IPS-18a (cell line): ENCODE data around the gene RGS5.

Source experiments
- H3K27ac ChIP-seq: one replicate; pipeline ENCODE4 v1.5.1; 2013; ENCODE audit warnings: low read length
- H3K27me3 ChIP-seq: one replicate; pipeline ENCODE4 v1.6.1; 2013; ENCODE audit warnings: mild to moderate bottlenecking, low read length; ENCODE audit not compliant: control insufficient read depth, insufficient read depth
- H3K36me3 ChIP-seq: one replicate; pipeline ENCODE4 v1.6.1; 2013; ENCODE audit warnings: low read depth, low read length; ENCODE audit not compliant: control insufficient read depth
- H3K4me1 ChIP-seq: one replicate; pipeline ENCODE4 v1.6.1; 2013; ENCODE audit warnings: low read depth, low read length; ENCODE audit not compliant: control insufficient read depth
- H3K4me3 ChIP-seq: one replicate; pipeline ENCODE4 v1.5.1; 2013; ENCODE audit warnings: low read length
- H3K9ac ChIP-seq: one replicate; pipeline ENCODE4 v1.6.1; 2013; ENCODE audit warnings: mild to moderate bottlenecking, low read length, moderate library complexity
- H3K9me3 ChIP-seq: one replicate; pipeline ENCODE4 v1.6.1; 2013; ENCODE audit warnings: low read depth, low read length; ENCODE audit not compliant: control insufficient read depth

Gene RGS5

DNA sequence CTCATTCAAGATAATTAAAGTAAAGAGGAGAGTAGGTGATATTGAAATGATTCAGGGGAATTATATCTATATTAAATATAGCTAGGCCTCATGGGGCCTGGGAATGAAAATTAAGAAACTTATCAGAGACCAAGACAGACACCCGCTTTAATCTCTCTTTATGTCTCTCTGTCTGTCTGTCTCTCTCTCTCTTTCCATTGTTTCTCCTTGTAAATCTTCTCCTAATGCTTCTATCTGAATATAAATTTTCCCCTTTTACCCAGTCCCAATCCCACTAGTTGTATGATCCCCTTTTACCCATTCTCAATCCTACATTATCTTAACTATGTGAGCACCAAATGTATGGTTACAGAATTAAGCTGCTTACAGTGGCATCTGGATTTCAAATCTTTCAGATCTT, 61.2 kb downstream of the RGS5 start:
- H3K9ac ChIP-seq = no peak overlapping the region
- H3K4me3 ChIP-seq = no peak overlapping the region
- H3K27me3 ChIP-seq = no peaks in the 10 kb centered on the region
- no peaks in the 10 kb centered on the region for H3K4me1 ChIP-seq
- H3K27ac ChIP-seq = no peak overlapping the region
- no peaks in the 10 kb centered on the region for H3K9me3 ChIP-seq
- H3K36me3 ChIP-seq = no peaks in the 10 kb centered on the region

DNA sequence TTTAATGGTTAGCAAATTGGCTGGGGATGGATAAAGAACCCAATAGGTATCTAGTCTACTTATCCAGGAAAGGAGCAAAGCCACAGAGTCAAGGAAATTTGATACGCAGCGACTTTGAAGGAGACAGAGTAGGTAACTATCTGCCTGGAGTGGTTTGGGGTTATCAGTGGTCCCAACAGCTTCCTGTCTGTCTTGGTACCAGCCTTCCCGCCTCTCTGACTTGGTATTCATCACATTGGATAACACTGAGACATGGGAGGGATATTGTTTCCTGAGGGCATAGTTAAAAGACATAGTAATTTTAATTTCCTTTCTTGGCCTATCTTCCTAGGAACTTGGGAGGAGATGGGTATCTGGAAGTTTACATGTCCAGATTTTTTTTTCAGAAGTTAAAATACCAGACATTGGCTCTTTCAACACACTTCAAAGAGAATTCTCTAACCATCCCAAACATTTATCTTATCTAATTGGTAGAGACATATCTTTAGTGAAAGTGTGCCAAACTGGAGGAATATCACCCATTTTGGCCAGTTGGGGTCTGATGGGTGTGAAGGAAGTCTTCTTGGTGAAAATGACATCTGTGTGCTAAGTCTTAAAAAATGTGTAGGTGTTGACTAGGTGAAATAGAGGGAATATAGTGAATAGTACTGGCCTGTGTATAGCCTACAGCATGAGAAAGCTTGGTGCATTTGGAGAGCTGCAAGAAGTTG, 65.0 kb downstream of the RGS5 start:
- H3K4me3 ChIP-seq = no peak overlapping the region
- no peaks in the 10 kb centered on the region for H3K27me3 ChIP-seq
- H3K36me3 ChIP-seq = no peaks in the 10 kb centered on the region
- H3K27ac ChIP-seq = no peak overlapping the region
- H3K9me3 ChIP-seq = no peaks in the 10 kb centered on the region
- H3K4me1 ChIP-seq = no peaks in the 10 kb centered on the region
- H3K9ac ChIP-seq = no peak overlapping the region

DNA sequence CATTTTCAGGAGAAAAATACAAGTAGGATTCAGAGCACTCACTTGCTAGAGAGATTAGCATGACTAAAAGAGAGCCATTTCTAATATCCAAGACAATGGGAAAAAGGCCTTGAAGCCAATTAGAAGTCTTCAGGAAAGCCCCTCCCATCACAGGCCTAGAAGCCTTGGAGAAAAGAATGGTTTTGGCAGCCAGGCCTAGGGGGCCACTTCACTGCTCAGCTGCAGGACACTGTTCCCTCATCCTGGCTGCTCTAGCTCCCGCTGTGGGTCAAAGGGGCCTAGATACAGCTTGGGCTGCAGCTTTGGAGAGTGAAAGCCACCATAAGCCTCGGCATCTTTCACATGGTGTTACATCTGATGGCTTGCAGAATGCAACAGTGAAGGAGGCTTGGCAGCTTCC, 70.7 kb downstream of the RGS5 start:
- H3K27me3 ChIP-seq = no peaks in the 10 kb centered on the region
- H3K4me3 ChIP-seq = no peak overlapping the region
- H3K27ac ChIP-seq = no peak overlapping the region
- H3K4me1 ChIP-seq = no peaks in the 10 kb centered on the region
- H3K9me3 ChIP-seq = no peaks in the 10 kb centered on the region
- no peaks in the 10 kb centered on the region for H3K36me3 ChIP-seq
- no peak overlapping the region for H3K9ac ChIP-seq

DNA sequence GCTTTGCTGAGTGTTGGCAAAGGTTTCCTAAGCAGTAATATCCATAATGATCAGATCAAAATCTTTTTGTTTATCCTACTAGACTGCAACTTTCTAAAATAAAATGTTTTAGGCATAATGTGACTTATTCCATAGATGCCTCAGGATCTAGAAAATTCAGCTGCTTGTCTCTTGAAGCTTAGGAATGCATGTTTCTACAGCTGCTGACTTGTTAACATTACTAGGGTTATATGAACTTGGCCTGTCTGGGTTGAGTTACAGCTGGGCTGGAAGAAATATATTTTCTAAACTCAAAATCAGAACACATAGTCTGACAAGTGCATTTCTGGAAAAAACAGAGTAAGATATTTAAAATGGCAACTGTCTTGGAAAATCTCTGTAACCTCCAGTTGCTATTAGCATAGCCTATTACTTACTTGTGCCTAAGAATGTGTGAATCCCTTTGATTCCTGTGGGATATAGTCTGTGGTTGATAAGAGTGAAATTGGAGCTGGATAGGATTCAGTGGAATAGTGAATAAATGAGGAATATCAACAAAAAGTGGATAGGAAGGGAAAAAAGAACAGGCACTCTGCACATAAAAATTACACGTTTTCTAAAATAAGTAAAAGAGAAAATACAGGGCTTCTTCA, 72.4 kb downstream of the RGS5 start:
- Histone ChIP-seq H3K9ac (no peak overlapping the region), H3K27ac (no peak overlapping the region), H3K4me1 (no peaks in the 10 kb centered on the region), H3K36me3 (no peaks in the 10 kb centered on the region), H3K9me3 (no peaks in the 10 kb centered on the region), H3K4me3 (no peak overlapping the region), H3K27me3 (no peaks in the 10 kb centered on the region)

DNA sequence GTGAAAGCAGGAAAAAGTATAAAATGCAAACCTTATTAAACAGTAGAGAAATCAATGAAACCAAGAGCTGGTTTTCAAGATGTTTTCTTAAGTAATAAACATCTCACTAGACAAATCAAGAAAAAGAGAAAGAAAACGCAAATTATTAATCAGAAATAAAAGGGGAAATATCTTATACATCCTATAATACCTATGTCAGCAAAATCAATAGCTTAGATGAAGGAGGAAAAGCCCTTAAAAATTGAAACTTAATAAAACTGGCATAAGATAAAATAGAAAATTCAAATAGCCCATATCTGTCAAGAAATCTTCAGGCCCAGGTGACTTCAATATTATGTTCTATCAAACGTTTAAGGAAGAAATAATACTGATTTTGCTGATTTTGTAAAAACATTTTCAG, 74.4 kb downstream of the RGS5 start:
- no peaks in the 10 kb centered on the region for H3K27me3 ChIP-seq
- H3K4me3 ChIP-seq = no peak overlapping the region
- no peaks in the 10 kb centered on the region for H3K9me3 ChIP-seq
- H3K27ac ChIP-seq = no peak overlapping the region
- no peaks in the 10 kb centered on the region for H3K4me1 ChIP-seq
- no peaks in the 10 kb centered on the region for H3K36me3 ChIP-seq
- no peak overlapping the region for H3K9ac ChIP-seq

DNA sequence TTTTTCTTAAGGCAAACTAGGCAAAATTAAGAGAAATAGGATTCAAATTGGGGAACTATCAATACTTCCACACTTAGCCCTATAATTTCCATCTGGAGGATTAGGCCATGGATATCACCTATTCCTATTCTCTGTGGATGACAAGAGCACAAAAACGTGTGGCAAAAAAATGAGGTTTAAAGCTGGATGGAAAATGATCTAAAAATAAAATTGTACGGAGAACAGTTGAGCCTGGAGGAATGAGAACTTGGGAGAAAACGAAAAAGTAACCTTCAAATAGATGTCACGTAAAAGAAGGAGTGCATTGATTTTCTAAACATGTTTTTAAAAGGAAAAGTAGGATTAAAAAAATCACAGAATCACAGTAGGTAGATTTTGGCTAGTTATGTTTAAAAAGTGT, 77.9 kb downstream of the RGS5 start:
- no peak overlapping the region for H3K9ac ChIP-seq
- H3K27me3 ChIP-seq = no peaks in the 10 kb centered on the region
- H3K9me3 ChIP-seq = no peaks in the 10 kb centered on the region
- H3K4me1 ChIP-seq = no peaks in the 10 kb centered on the region
- H3K36me3 ChIP-seq = no peaks in the 10 kb centered on the region
- no peak overlapping the region for H3K27ac ChIP-seq
- H3K4me3 ChIP-seq = no peak overlapping the region

DNA sequence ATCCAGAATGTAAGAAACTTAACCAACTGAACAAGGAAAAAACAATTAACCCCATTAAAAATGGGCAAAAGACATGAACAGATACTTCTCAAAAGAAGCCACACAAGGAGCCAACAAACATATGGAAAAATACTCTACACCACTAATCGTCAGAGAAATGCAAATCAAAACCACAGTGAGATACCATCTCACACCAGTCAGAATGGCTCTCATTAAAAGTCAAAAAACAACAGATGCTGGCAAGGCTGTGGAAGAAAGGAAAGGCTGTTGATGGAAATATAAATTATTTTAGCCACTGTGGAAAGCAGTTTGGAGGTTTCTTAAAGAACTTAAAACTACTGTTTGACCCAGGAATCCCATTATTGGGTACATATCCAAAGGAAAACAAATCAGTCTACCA, 82.3 kb downstream of the RGS5 start:
- Histone ChIP-seq H3K27me3 (no peaks in the 10 kb centered on the region), H3K4me3 (no peak overlapping the region), H3K9ac (no peak overlapping the region), H3K36me3 (no peaks in the 10 kb centered on the region), H3K9me3 (no peaks in the 10 kb centered on the region), H3K27ac (no peak overlapping the region), H3K4me1 (no peaks in the 10 kb centered on the region)

DNA sequence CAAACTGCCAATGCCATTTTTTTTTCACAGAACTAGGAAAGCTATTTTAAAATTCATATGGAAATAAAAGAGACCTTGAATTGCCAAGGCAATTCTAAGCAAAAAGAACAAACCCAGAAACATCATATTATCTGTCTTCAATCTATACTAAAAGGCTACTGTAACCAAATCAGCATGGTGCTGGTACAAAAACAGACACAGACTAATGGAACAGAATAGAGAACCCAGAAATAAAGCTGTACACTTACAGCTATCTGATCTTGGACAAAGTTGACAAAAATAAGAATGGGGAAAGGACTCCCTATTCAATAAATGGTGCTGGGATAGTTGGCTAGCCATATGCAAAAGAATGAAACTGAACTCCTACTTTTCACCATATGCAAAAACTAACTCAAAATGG, 83.0 kb downstream of the RGS5 start:
- no peak overlapping the region for H3K9ac ChIP-seq
- H3K4me3 ChIP-seq = no peak overlapping the region
- H3K27ac ChIP-seq = no peak overlapping the region
- no peaks in the 10 kb centered on the region for H3K9me3 ChIP-seq
- H3K4me1 ChIP-seq = no peaks in the 10 kb centered on the region
- H3K36me3 ChIP-seq = no peaks in the 10 kb centered on the region
- no peaks in the 10 kb centered on the region for H3K27me3 ChIP-seq

DNA sequence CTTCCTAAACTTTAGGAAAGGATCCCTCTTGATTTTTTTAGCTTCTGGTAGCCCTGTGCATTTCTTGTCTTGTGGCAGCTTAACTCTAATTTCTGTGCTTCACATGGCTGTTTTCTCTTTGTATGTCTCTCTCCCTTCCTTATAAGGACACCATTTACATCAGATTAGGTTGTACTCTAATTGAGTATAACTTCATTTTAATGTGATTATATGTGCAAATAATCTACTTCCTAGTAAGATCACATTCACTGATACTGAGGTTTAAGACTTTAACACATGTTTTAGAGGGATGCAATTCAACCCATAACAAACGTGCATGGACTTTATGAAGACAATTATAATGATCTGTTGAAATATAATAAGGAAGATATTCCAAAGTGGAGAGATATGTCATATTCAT, 86.8 kb downstream of the RGS5 start:
- H3K27me3 ChIP-seq = no peaks in the 10 kb centered on the region
- no peaks in the 10 kb centered on the region for H3K36me3 ChIP-seq
- H3K4me3 ChIP-seq = no peak overlapping the region
- no peak overlapping the region for H3K27ac ChIP-seq
- no peaks in the 10 kb centered on the region for H3K4me1 ChIP-seq
- H3K9ac ChIP-seq = no peak overlapping the region
- no peaks in the 10 kb centered on the region for H3K9me3 ChIP-seq

DNA sequence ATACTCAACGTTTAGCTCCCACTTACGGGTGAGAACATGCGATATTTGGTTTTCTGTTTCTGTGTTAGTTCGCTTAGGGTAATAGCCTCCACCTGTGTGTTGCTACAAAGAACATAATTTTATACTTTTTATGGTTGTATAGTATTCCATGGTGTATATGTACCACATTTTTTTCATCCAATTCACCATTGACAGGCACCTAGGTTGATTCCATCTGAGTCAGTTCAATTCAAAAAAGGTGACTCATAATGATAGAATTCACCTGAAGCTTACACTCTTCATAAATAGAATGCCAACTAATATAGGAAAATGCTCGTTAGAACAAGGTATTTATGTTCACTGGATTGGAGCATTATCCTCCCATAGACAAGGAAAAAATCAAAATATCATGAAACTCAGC, 95.1 kb downstream of the RGS5 start:
- H3K9ac ChIP-seq = no peak overlapping the region
- H3K36me3 ChIP-seq = no peaks in the 10 kb centered on the region
- no peaks in the 10 kb centered on the region for H3K4me1 ChIP-seq
- H3K27me3 ChIP-seq = no peaks in the 10 kb centered on the region
- H3K27ac ChIP-seq = no peak overlapping the region
- H3K4me3 ChIP-seq = no peak overlapping the region
- no peaks in the 10 kb centered on the region for H3K9me3 ChIP-seq

DNA sequence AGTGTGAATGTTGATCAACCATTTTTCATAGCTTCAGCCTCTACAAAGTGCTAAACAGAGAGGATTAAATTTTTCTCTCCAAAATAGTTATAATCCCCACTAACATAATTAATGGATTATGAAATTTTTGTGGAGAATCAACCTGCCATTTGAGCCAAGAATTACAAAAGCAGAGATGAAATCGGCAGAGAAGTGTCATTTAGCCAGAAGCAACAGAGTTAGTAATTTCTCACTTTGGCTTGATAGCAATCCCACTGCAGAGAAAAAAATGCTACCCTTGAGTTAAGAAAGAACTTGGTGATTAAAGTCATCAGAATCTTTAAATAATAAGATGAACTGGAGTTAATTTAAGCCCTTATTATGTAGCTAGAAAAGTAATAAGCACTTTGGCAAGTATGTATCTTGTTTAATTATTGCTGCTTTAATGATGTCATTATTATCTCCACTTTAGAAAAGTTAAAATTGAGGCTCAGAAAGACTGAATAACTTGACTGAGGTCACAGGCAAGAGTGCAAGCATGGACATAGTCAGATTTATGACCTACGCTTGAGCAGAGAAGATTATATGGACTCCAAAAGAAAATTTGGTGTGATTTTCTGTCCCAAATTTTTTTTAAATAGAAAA, 96.2 kb downstream of the RGS5 start:
- no peak overlapping the region for H3K4me3 ChIP-seq
- no peaks in the 10 kb centered on the region for H3K9me3 ChIP-seq
- no peaks in the 10 kb centered on the region for H3K27me3 ChIP-seq
- no peak overlapping the region for H3K27ac ChIP-seq
- no peak overlapping the region for H3K9ac ChIP-seq
- no peaks in the 10 kb centered on the region for H3K4me1 ChIP-seq
- H3K36me3 ChIP-seq = no peaks in the 10 kb centered on the region
